Limb (tissue), 2 donors: ENCODE measurements around the gene CLCN5.

Source experiments
- DNase-seq, 2 donors: peaks; one replicate each; pipeline ENCODE4 v3.0.0-alpha.2; 2016; ENCODE audit errors: extremely low spot score in 2 of 2

The CLCN5 gene

GRCh38 chrX:50081282-50081889 lies 159.0 kb downstream of the CLCN5 start:
- no peak for DNase-seq

DNA sequence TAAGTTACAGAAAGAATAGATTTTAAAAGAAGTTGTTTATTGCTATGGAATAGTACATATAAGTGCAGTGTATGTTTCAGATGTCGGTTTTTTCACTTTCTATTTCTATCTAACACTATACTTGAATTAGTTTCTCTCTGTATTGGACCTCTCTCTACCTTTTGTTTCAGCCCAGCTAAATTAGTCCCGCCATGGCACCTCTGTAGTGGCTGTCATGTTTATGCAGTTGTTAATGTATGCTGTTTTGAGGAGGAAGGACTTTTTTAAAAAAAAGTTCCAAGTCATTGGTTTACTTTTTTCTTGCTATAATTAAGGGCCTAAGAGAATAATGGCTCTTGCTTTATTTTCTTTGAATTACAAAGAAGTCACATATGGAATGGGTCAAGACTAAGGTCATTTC lies 160.3 kb downstream of the CLCN5 start:
- DNase-seq: no peak

- no peak for DNase-seq
Measured at GRCh38 chrX:50088645-50089044, 166.2 kb downstream of the CLCN5 start.

DNA sequence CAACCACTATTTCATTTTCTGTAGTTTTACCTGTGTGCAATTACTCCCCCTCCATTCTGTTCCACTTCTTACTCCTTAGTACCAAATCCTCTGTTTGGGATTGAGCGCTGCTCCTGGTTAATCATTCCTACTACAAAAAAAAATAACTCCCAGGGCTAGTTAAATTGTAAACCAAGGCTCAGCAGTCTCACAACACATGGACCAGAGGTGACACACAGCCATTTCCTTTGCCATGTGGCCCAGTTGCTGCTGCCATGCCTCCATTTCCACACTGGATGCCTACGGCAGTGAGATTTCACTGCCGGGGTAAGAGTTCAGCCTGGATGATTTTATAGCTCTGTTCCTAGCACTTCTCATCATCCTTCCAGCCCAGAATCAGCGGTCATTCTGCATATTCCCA lies 171.2 kb downstream of the CLCN5 start:
- no peak for DNase-seq

DNA sequence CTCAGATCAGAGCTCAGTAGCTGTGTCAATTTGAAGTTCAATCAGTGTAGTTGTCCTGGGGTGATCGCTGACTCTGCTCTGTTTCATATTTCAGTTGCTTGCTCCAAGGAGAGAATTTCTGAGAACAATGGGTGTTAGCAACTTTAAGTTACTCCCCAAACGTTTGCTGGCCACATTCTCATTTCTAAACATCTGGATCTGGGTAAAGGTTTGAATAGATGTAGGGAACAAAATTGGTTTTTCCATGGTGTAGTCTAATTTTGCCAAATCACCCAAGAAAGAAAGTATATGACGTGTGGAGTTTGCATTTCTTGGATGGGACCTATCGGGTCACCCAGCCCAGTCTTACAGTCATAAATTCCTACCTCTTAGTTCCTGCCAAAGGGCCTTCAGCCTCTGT lies 174.7 kb downstream of the CLCN5 start:
- peak in 1 of 2 donors; percentile 17 for DNase-seq

DNA sequence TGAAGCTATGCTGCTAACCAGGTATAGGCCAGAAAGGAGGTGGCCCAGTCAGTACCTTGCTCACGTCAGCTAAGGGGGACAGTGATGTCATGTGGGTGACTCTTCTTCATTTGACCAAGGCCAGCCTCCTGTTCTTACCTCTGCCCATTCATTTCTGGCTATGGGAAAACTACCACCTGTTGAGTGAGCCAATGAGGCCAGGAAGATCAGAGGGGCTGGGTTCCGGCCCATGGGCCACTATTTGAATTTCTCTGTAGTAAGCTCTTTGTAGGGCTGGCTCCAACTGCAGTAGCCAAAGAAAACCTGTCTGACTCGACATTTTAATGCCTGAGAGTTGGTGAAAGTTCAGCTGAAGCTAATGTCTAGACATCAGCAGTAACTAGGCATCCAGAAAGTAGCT lies 175.8 kb downstream of the CLCN5 start:
- DNase-seq: no peak

GRCh38 chrX:50098749-50099148 lies 176.4 kb downstream of the CLCN5 start:
- DNase-seq: no peak

DNA sequence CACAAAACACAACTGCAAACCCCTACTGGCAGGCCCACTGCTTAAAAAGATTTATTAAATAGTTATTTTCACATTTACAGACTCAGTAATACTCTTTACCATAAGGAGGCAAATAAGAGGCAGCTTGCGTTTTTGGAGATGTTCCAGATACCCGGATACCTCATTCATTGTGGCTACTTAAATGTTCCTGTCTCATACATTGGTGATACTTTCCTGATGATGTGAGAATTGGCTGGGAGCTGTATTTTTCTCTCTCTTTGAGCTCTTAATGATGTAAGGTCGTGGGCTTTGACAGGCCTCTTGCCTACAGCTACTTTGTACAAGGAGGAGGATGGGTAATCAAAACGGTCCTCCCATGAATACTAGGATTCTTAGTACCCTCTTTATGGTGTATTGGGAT lies 176.9 kb downstream of the CLCN5 start:
- no peak for DNase-seq

GRCh38 chrX:50100188-50100587 lies 177.8 kb downstream of the CLCN5 start:
- DNase-seq: peak in 1 of 2 donors; percentile 31

DNA sequence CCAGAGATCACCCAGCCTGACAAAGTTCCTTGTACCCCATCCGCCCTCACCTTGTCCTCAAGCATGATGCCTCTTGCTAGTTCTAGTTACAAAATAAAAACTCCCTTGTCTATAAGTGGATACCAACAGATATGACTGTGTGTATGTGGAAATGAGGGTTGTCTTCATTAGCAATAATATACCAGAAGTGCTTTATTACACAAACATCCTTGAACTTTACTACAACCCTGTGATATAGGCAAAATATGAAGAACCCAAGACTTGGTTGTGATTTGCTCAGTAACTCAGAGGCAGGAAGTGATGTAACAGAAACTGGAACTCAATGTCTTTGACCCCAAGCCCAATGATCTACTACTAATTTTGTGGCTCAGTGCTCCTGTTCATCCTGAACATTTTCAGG lies 180.8 kb downstream of the CLCN5 start:
- no peak for DNase-seq

GRCh38 chrX:50103866-50104566 lies 181.6 kb downstream of the CLCN5 start:
- DNase-seq: no peak

GRCh38 chrX:50106051-50106675 lies 183.8 kb downstream of the CLCN5 start:
- no peak for DNase-seq

DNA sequence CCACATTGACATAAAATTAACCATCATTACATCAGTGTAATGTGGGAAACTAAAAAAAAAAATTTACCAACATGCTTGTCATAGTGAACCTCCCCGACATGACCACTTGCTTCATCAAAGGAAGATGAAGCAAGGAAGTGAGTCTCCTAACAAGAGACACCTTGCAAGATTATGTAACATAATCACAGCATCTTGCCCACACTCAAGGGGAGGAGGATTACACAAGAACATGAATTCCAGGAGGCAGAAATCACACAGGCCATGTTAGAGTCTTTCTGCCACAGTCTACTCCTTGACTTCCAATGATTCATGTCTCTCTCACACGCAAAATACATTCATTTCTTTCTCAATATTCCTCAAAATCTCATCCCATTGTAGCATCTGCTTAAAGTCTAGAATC lies 185.1 kb downstream of the CLCN5 start:
- DNase-seq: no peak

DNA sequence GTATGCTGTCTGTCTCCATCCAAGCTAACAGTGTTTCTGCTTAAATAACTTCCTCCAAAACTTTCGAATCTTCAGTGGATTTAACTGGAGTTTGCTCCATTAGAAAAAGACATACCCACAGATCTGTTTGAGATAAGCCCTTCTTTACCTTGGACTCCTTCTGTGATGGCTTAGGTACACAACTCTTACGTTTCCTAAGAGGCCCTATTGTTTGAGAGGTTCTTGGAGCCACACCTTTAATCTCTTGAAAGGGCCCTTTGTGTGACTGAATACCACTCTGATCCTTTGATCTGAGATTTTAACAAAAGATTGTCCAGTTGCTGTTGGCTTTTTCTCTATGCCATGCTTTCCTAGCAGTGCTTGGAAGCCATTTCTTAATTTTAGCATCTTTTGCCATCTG lies 185.9 kb downstream of the CLCN5 start:
- no peak for DNase-seq

- DNase-seq: peak; percentile 45 to 50
Measured at GRCh38 chrX:50111742-50112141, 189.3 kb downstream of the CLCN5 start.

DNA sequence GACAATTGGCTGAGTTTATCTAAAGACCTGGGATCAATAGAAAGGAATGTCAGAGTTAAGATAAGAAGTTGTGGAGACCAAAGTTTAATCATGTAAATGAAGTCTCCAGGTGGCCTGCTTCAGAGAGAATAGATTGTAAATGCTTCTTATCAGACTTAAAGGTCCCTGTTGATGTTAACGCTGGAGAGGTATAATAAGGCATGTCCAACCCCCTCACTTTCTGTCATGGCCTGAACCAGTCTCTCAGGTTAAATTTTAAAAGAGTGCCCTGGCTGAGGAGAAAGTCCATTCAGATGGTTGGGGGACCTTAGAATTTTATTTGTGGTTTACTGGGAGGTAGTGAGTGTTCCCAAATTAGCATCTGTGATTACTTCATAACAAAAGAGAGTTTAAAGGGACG lies 191.7 kb downstream of the CLCN5 start:
- DNase-seq: no peak

DNA sequence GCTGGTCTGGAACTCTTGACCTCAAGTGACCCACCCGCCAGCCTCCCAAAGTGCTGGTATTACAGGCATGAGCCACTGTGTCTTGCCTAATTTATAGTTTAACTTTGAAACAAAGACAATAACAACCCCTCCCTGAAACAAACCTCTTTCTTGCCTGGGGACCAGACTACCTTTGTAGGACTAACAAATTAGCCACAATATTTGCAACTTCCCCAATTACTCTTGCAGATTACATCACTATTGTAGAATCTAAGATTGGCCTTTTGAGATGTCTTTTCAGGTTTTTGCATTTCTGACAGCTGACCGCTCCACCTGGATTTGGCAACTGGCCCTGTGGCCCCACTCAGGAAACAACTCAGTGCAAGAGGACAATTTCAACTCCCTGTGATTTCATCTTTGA lies 193.6 kb downstream of the CLCN5 start:
- DNase-seq: no peak

DNA sequence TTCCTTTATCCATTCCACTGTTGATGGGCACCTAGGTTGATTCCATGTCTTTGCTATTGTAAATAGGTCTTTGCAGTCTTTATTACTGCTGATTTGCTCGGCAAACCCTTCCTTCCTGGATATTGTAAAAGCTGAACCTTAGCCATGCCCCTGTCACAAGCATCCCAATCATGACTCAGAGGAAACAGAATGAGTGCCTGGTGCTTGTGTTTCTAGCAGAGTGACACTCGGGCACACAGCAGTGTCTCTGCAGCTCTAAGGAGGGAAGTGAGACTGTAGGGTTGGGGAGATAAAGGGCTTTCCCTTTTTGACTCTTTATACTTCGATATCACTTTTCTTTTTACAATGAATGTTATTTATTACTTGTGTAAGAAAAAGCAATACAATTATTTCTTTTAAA lies 195.1 kb downstream of the CLCN5 start:
- DNase-seq: no peak

GRCh38 chrX:50125480-50125879 lies 203.1 kb downstream of the CLCN5 start:
- DNase-seq: no peak

DNA sequence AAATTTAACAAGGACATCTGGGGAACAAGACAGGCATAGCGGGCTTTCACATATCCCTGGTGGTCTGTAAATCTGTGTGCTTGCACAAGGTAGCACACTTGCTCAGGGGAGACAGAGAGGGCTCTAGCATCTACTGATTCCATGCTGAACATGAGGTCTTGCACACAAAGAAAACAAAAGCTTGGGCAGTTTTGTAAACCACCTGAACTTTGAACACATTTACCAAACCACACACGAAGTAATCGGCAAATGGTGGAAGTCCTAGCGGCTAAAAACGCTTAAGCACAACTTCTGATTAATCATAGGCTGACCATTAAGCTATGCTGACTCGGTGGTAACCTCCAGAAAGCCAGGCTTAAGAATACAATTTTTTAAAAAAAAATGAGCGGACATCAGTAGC lies 225.6 kb downstream of the CLCN5 start:
- DNase-seq: no peak
